Tibial nerve (tissue), 4 donors: ENCODE data around the gene BLID. TPM values are rescaled to one million over a fixed set of nuclear protein-coding genes. Genes with fewer than 3 reads are reported as not detected.
A peak's percentile ranks its signal among the peaks of the same experiment; 100 is the strongest.

ENCODE experiments used
- DNase-seq, 2 donors: peaks; one replicate each; pipeline ENCODE4 v3.0.0-alpha.2; 2019; ENCODE audit warnings: low spot score in 2 of 2
- H3K27ac ChIP-seq, 4 donors: fragments of 200-600 bp; sonication (generic) in 3 of 4; one replicate each; pipeline ENCODE4 v1.5.1; 2017 to 2019; ENCODE audit warnings: mild to moderate bottlenecking in 1 of 4
- H3K27me3 ChIP-seq, 2 donors: fragments of 200-600 bp; sonication (generic) in 1 of 2; one replicate each; pipeline versions ENCODE4 v1.5.1 to v1.6.0; 2017 to 2019
- H3K36me3 ChIP-seq, 3 donors: fragments of 200-600 bp; sonication (generic); one replicate each; pipeline ENCODE4 v1.5.1; 2018 to 2019
- H3K4me1 ChIP-seq, 4 donors: fragments of 200-600 bp; sonication (generic) in 3 of 4; one replicate each; pipeline ENCODE4 v1.5.1; 2017 to 2019
- H3K4me3 ChIP-seq, 4 donors: fragments of 200-600 bp; sonication (generic) in 3 of 4; one replicate each; pipeline ENCODE4 v1.5.1; 2017 to 2019; ENCODE audit warnings: mild to moderate bottlenecking in 1 of 4, moderate library complexity in 1 of 4
- H3K9me3 ChIP-seq, 4 donors: fragments of 200-600 bp; sonication (generic) in 3 of 4; one replicate each; pipeline ENCODE4 v1.5.1; 2017 to 2019
- EP300 ChIP-seq, 2 donors: sonication (generic); formaldehyde crosslinking; IDR thresholded peaks; one replicate each; pipeline ENCODE4 v1.6.1; 2017; ENCODE audit warnings: antibody characterized with exemption in 2 of 2, mild to moderate bottlenecking in 1 of 2
- POLR2A ChIP-seq, 2 donors: fragments of 450-650 bp; IDR thresholded peaks; one replicate each; pipeline ENCODE4 v1.6.1; 2017; ENCODE audit warnings: antibody characterized with exemption in 2 of 2, mild to moderate bottlenecking in 2 of 2, moderate library complexity in 2 of 2
- WGBS, 2 donors: methylation state at CpG; one replicate each; pipeline ENCODE4 v1.1.5; 2018; 5-methylcytosine and 5-hydroxymethylcytosine counted together
- total RNA-seq, 4 donors: library from RNA; depleted of rRNA; stranded (reverse); fragments of >200 nt; gene quantifications; one replicate each; pipeline ENCODE4 v1.1.0, GENCODE V29; 2016
- TF ChIP-seq, protein P1 (sequence below), 5 experiments: fragments of 200-600 bp in 3 of 5; fragments of 450-650 bp in 2 of 5; sonication (generic) in 3 of 5; IDR thresholded peaks; one replicate each; pipeline ENCODE4 v1.5.1; 2016 to 2019; ENCODE audit warnings: antibody characterized with exemption in 5 of 5, mild to moderate bottlenecking in 3 of 5, moderate library complexity in 2 of 5

The BLID gene, protein sequence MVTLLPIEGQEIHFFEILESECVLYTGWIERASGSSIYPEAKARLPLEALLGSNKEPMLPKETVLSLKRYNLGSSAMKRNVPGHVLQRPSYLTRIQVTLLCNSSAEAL
- 1 to 10 TPM; 1.7 to 7.0 (median 4.8) TPM for total RNA-seq

DNA sequence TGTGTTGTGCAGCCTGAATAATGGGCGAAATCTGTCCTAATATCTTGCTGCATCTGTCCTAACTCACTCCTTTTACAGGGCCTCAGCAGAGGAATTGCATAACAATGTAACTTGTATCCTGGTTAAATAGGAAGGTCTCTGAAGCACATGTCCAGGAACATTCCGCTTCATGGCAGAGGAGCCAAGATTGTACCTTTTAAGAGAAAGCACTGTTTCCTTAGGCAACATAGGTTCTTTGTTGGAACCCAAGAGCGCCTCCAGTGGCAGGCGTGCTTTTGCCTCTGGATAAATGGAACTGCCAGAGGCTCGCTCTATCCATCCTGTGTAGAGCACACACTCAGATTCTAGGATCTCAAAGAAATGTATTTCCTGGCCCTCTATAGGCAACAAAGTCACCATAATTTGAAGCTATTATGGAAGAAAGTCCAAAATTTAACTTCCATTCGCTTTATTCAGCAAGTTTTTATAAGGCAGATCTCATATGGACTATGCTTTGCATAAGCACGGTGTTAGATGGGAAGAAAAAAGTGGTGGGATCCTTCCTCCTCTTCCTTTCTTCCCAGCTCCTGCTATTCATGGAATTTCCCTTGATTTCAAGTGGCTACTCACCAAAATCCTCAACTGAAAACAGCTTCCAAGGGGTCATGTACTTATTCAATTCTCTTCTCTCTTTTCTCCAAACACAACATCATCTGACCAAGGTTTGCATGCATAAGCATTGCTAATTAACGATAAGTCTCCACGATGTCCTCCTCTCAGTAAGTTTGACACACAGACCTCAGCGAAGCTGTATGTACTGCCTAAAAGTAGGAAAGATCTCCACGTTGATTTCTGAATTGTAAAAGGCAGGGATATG is at the start of gene BLID:
BLID (minus strand) TSS at position 692 of the 856 bp plus-strand sequence; CDS start at position 399, 293 bp downstream.
- Histone ChIP-seq H3K27me3 (no peaks in the 10 kb centered on the region), H3K4me3 (no peak within 1 kb of the TSS), H3K27ac (peak within 1 kb of the TSS in 2 of 4 donors; percentile 82 to 86), H3K9me3 (no peaks in the 10 kb centered on the region), H3K36me3 (no peaks in the 10 kb centered on the region), H3K4me1 (peaks cover 0 to 43% (median 4%) of the 10 kb centered on the region in 4 donors)
- 73 to 77% methylated on average over 11 of the region's 11 CpGs for WGBS, 2 donors
- DNase-seq = peak; percentile 42 to 64
- peak in 1 of 2 donors; percentile 51 for TF ChIP-seq EP300 (IDR thresholded peaks at IDR 0.05)
- TF ChIP-seq POLR2A (IDR thresholded peaks at IDR 0.05) = no peak
- TF ChIP-seq, protein P1, sequence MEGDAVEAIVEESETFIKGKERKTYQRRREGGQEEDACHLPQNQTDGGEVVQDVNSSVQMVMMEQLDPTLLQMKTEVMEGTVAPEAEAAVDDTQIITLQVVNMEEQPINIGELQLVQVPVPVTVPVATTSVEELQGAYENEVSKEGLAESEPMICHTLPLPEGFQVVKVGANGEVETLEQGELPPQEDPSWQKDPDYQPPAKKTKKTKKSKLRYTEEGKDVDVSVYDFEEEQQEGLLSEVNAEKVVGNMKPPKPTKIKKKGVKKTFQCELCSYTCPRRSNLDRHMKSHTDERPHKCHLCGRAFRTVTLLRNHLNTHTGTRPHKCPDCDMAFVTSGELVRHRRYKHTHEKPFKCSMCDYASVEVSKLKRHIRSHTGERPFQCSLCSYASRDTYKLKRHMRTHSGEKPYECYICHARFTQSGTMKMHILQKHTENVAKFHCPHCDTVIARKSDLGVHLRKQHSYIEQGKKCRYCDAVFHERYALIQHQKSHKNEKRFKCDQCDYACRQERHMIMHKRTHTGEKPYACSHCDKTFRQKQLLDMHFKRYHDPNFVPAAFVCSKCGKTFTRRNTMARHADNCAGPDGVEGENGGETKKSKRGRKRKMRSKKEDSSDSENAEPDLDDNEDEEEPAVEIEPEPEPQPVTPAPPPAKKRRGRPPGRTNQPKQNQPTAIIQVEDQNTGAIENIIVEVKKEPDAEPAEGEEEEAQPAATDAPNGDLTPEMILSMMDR (IDR thresholded peaks at IDR 0.05) = peak; percentile 13 to 52 (median 44)

- H3K36me3 ChIP-seq = no peaks in the 10 kb centered on the region
- 78 to 85% methylated on average over 3 of the region's 3 CpGs for WGBS, 2 donors
- no peaks in the 10 kb centered on the region for H3K9me3 ChIP-seq
- DNase-seq = no peak
- H3K27me3 ChIP-seq = no peaks in the 10 kb centered on the region
- peaks cover 0 to 78% (median 15%) of the 10 kb centered on the region in 4 donors for H3K4me1 ChIP-seq
- H3K27ac ChIP-seq = peak overlapping the region in 2 of 4 donors; percentile 67 to 81
- TF ChIP-seq POLR2A (IDR thresholded peaks at IDR 0.05) (no peak), EP300 (IDR thresholded peaks at IDR 0.05) (no peak)
- TF ChIP-seq, protein P1 (IDR thresholded peaks at IDR 0.05) = no peak
- no peak overlapping the region for H3K4me3 ChIP-seq
Observed at GRCh38 chr11:122163053-122163819, 47.2 kb upstream of the BLID start.

- H3K9me3 ChIP-seq = no peaks in the 10 kb centered on the region
- DNase-seq = no peak
- H3K36me3 ChIP-seq = no peaks in the 10 kb centered on the region
- peaks cover 0 to 73% (median 12%) of the 10 kb centered on the region in 4 donors for H3K4me1 ChIP-seq
- H3K4me3 ChIP-seq = no peak overlapping the region
- TF ChIP-seq, protein P1 (IDR thresholded peaks at IDR 0.05) = no peak
- peak; percentile 41 to 87 for TF ChIP-seq EP300 (IDR thresholded peaks at IDR 0.05)
- 75 to 76% methylated on average over 2 of the region's 2 CpGs for WGBS, 2 donors
- H3K27ac ChIP-seq = peak overlapping the region in 3 of 4 donors; percentile 56 to 90 (median 67)
- H3K27me3 ChIP-seq = no peaks in the 10 kb centered on the region
Observed at GRCh38 chr11:122162095-122162494, 46.1 kb upstream of the BLID start.

DNA sequence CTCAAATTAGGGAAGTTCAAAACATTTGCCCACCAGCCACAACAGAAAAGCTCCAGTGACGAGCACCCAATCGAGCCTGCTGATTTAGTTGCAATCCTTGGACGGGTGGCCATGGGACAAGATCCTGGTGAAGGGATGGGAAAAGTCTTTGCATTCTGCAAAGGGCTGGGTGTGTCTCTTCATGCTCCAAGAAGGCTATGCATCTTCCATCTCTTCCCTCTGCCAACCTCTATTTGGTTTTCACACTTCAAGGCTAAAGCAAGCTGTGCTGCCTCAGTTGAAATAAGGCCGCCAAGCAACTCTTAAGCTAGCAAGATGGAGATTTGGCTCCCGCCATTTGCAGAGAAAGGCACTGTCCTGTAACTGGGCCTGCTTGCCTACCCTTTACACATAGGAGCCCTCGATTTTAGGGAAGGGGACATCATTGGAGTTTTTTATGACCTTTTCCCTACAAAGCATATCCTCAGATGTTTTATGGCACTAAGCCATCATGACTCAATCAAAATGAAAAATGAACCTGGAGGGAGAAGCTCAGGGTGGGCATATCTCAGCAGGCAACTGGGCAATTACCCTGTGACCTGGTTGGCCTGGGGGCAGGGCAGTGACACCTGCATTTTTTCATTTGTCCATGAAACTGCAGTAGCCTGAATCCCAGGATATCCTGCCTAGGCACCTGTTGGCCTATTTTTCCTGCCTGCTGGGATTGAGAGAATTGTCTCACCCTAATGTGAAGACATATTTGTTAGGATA is 45.0 kb upstream of the BLID start:
- Histone ChIP-seq H3K4me1 (peaks cover 0 to 71% (median 9%) of the 10 kb centered on the region in 4 donors), H3K4me3 (no peak overlapping the region), H3K27ac (peak overlapping the region in 3 of 4 donors; percentile 17 to 90 (median 67)), H3K9me3 (no peaks in the 10 kb centered on the region), H3K27me3 (no peaks in the 10 kb centered on the region), H3K36me3 (no peaks in the 10 kb centered on the region)
- DNase-seq = no peak
- WGBS, 2 donors = 78% methylated on average over 6 of the region's 6 CpGs
- no peak for TF ChIP-seq EP300 (IDR thresholded peaks at IDR 0.05)
- TF ChIP-seq, protein P1 (IDR thresholded peaks at IDR 0.05) = no peak
- no peak for TF ChIP-seq POLR2A (IDR thresholded peaks at IDR 0.05)
